Sciatic nerve (tissue), 2 donors: ENCODE data around the gene FAM163A. TPM values are rescaled to one million over a fixed set of nuclear protein-coding genes. Genes with fewer than 3 reads are reported as not detected.

Source experiments
- ATAC-seq: fragments of 200-7000 bp; cut with Tn5 transposase; one replicate; pipeline ENCODE4 v1.9.1; 2020; ENCODE audit warnings: mild to moderate bottlenecking, moderate library complexity
- DNase-seq: peaks from one replicate; pipeline ENCODE4 v3.0.0-alpha.2; 2020; ENCODE audit warnings: low spot score
- intact Hi-C: fragments of 100-400 bp; cut with DNase I; formaldehyde crosslinking; loops from one replicate; pipeline ENCODE4 v1.14.2; 2022
- total RNA-seq: library from RNA; stranded (reverse); fragmentation: NEBNext Ultra II Directional; extraction: Animal tissue kit (Norgen Biotek cat#: 25700); gene quantifications from one replicate; pipeline ENCODE4 v1.2.1, GENCODE V29; 2021
- donor health status: DM: no; HTN: no; CAD: no.
- donor health status: DM: no; HTN: no; CAD: no.

The FAM163A gene
- total RNA-seq, 1 donor from 2014 or later = not detected

DNA sequence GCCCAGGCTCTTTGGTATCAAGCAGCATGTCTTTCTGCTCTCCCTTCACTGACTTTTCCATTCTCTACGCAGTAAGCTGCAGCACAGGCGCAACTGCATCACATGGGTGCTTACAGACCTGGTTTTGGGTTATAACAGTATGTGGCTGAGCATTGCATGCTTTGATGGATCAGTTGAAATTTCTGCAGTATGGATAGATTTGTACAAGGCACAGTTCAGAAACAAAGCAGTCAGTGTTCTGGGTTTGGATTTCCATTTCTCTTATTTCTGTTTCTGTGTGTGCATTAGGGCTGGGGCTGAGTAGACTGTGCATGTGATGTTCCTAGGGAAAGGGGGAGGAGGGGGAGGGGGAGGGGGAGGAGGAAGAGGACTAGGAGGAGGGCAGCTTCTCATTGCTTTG lies 4.5 kb downstream of the FAM163A start:
- no peak for ATAC-seq
- intact Hi-C loops = no loop called here
- no peak for DNase-seq

- intact Hi-C loops = no loop called here
- no peak for DNase-seq
- no peak for ATAC-seq
Observed at GRCh38 chr1:179748772-179749171, 5.7 kb downstream of the FAM163A start.

DNA sequence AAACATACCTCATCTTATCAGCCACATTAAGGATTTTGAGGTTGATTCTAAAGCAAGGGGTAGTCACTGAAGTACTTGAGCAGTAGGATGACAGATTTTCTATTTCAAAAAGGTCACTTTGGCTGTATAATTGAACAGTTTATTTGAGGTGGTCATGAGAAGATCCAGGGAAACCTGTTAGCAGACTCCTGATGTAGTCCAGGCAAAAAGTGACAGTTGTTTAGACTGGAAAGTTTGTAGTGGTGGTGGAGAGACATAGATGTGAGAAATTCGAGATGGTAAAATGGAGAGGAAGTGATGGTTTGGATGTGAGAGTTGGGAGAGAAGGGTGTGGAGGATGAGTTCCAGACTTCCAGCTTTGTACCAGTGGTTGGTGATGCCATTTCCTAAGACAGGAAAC lies 7.5 kb downstream of the FAM163A start:
- intact Hi-C loops = no loop called here
- no peak for DNase-seq

DNA sequence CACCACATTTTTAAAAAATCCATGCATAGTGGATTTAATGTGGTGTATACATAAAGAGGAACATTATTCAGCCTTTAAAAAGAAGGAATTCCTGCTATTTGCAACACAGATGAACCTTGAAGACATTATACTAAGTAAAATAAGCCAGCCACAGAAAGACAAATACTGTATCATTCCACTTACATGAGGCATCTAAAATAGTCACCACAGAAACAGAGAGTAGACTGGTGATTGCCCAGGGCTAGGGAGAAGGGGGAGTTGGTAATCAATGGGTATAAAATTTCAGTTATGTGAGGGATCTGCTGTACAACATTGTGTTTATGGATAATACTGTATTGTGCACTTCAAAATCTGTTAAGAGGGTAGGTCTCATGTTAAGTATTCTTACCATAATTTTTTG lies 10.0 kb downstream of the FAM163A start:
- ATAC-seq (no peak), DNase-seq (no peak)
- intact Hi-C loops = no loop called here

More for the DNA sequence above, 7.5 kb downstream of the FAM163A start:
- ATAC-seq = no peak

- ATAC-seq (no peak), DNase-seq (no peak)
- intact Hi-C loops = no loop called here
Observed at GRCh38 chr1:179754041-179754624, 11.0 kb downstream of the FAM163A start.

GRCh38 chr1:179757933-179758332 lies 14.8 kb downstream of the FAM163A start:
- ATAC-seq (no peak), DNase-seq (no peak)
- intact Hi-C loops = no loop called here

DNA sequence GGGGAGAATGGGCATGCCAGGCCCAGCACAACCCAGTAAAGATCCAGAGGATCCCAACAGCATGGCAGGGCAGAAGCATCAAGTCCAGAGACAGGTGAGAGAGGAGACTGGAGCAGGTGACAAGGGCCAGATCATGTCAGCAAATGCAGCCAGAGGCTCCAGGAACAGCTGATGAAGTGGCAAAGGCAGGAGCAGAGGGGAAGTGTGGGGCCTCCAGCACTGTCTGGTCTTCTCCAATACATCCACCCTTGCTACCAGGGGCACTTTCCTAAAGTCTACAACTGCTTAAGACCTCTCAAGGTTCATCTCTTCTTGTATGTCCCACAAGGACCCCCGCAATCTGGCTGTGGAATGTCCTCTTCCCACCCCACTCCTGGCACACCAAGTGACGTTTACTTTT lies 17.4 kb downstream of the FAM163A start:
- intact Hi-C loops = no loop called here
- no peak for ATAC-seq
- DNase-seq = no peak

- ATAC-seq (no peak), DNase-seq (no peak)
- intact Hi-C loops = no loop called here
Observed at GRCh38 chr1:179761296-179761695, 18.2 kb downstream of the FAM163A start.

- intact Hi-C loops = no loop called here
- DNase-seq = no peak
- ATAC-seq = no peak
Observed at GRCh38 chr1:179761846-179762640, 19.0 kb downstream of the FAM163A start.

- intact Hi-C loops = no loop called here
- no peak for DNase-seq
- no peak for ATAC-seq
Observed at GRCh38 chr1:179767177-179767581, 24.1 kb downstream of the FAM163A start.

DNA sequence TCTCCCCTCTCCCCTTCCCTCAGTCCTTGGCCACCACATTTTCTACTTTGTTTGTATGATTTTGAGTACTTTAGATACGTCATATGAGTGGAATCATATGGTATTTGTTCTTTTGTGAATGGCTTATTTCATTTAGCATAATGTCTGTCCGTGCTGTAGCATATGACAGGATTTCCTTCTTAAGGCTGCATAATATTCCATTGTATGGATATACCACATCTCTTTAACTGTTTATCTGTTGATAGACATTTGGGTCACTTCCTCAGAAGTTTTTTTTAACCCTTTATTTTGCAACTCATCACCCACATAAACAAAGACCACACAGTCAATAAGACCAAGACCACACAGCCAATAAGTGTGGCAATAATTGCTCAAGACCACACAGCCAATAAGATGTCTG lies 24.9 kb downstream of the FAM163A start:
- intact Hi-C loops = no loop called here
- ATAC-seq (no peak), DNase-seq (no peak)

- DNase-seq (no peak), ATAC-seq (no peak)
- intact Hi-C loops = no loop called here
Observed at GRCh38 chr1:179770887-179771502, 27.9 kb downstream of the FAM163A start.

DNA sequence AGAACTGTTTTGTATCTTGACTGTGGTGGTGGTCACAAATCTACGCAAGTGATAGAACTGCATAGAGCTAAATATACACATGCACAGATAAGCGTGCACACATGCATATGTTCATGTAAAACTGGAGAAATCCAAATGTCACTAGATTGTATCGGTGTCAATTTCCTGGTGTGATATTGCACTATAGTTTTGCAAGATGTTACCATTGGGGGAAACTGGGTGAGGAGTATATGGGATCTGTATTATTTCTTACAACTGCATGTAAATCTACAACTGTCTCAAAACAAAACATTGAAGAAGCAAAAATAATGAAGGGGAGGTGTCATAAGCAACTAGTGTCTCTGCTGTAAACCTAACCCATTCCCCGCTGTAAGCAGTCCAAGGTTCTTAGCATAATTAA lies 30.2 kb downstream of the FAM163A start:
- intact Hi-C loops = no loop called here
- no peak for ATAC-seq
- DNase-seq = no peak

DNA sequence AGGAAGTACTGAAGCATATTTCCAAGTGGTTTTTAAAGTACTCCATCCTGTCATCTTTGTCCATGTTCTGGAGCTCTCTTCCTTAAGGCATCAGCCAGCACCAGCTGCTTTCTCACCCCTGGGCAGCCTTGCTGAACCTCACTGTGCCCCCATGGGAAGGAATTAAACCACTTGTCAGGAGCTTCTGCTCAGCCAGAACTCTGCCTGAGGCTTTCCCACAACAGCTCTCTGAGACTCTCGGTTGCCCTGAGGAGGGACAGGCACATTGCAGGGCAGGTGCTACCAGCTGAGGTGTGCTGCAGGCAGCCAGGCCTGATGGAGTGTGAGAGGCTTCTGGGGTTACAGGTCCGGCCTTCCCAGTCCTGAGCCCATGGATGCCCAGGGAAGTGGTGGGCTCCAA lies 30.9 kb downstream of the FAM163A start:
- DNase-seq = no peak
- no peak for ATAC-seq
- intact Hi-C loops = no loop called here

GRCh38 chr1:179774566-179774965 lies 31.5 kb downstream of the FAM163A start:
- no peak for DNase-seq
- intact Hi-C loops = no loop called here
- ATAC-seq = no peak

GRCh38 chr1:179775009-179775408 lies 31.9 kb downstream of the FAM163A start:
- intact Hi-C loops = no loop called here
- DNase-seq = no peak
- no peak for ATAC-seq

GRCh38 chr1:179776831-179777230 lies 33.7 kb downstream of the FAM163A start:
- no peak for ATAC-seq
- DNase-seq = no peak
- intact Hi-C loops = no loop called here

- intact Hi-C loops = no loop called here
- ATAC-seq (no peak), DNase-seq (no peak)
Observed at GRCh38 chr1:179777731-179778130, 34.6 kb downstream of the FAM163A start.

DNA sequence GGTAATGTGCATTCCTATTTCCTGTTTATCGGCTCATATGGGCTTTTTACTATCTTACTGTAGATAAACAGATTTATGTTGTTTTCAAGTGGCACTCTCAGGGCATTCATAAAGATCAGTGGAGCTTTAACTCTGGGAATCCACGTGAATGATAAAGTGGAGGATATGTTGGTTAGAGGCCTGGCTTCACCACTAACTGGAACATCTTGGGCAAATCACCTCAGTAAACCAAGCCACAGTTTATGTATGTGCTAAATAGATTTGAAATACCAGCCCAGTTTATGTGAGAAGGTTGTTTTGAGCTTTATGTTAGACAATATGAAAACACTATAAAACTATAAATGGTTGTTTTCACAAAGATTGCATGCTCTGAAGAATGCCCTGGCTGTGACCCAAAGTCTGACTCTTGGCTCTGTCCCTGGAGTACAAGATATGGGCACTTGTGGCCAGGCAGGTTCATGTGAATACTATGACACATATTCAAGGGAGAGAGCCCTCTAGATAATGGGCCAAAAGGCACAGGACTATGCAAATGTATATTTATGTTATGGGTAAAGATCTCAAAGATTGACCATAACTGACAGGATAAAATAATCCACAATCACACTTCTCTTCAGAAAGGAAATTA lies 36.7 kb downstream of the FAM163A start:
- intact Hi-C loops = no loop called here
- no peak for ATAC-seq
- no peak for DNase-seq

GRCh38 chr1:179781962-179782361 lies 38.9 kb downstream of the FAM163A start:
- intact Hi-C loops = no loop called here
- no peak for ATAC-seq

More at GRCh38 chr1:179781962-179782361, 38.9 kb downstream of the FAM163A start:
- no peak for DNase-seq
